Measurements from ENCODE around the gene CHRM1. TPM values are rescaled to one million over a fixed set of nuclear protein-coding genes. Genes with fewer than 3 reads are reported as not detected.

CHRM1 gene
- total RNA-seq, 2 donors from 2014 or later: 38.1 to 107 TPM

- no peaks in the 10 kb centered on the region for H3K9me3 ChIP-seq
- H3K27ac ChIP-seq: no peak overlapping the region
- no peaks in the 10 kb centered on the region for H3K36me3 ChIP-seq
- no peak for TF ChIP-seq POLR2AphosphoS5 (IDR thresholded peaks at IDR 0.05)
- TF ChIP-seq POLR2A (IDR thresholded peaks at IDR 0.05): no peak
- TF ChIP-seq CTCF (IDR thresholded peaks at IDR 0.05): no peak
- H3K27me3 ChIP-seq (replicated peaks; ENCODE audit: insufficient read depth): no peaks in the 10 kb centered on the region
- peaks cover 15% of the 10 kb centered on the region for H3K4me1 ChIP-seq (replicated peaks)
- intact Hi-C loops (cut with DNase I): no loop called here
- DNase-seq (ENCODE audit: low spot score): no peak
- 79% methylated on average over 14 of the region's 14 CpGs for WGBS
- H3K4me3 ChIP-seq: no peak overlapping the region
Measured at GRCh38 chr11:62911137-62912130, 9.7 kb downstream of the CHRM1 start.

GRCh38 chr11:62910141-62910882 lies 10.9 kb downstream of the CHRM1 start:
- Histone ChIP-seq H3K36me3 (no peaks in the 10 kb centered on the region), H3K27ac (peak overlapping the region; percentile 81 to 83), H3K4me1 (replicated peaks) (peaks cover 15% of the 10 kb centered on the region), H3K9me3 (no peaks in the 10 kb centered on the region), H3K4me3 (no peak overlapping the region), H3K27me3 (replicated peaks; ENCODE audit: insufficient read depth) (no peaks in the 10 kb centered on the region)
- intact Hi-C loops (cut with DNase I): no loop called here
- no peak for DNase-seq (ENCODE audit: low spot score)
- 90% methylated on average over 27 of the region's 27 CpGs for WGBS
- TF ChIP-seq CTCF (IDR thresholded peaks at IDR 0.05) (no peak), POLR2A (IDR thresholded peaks at IDR 0.05) (no peak), POLR2AphosphoS5 (IDR thresholded peaks at IDR 0.05) (no peak)

- Histone ChIP-seq H3K4me1 (replicated peaks) (peaks cover 15% of the 10 kb centered on the region), H3K36me3 (no peaks in the 10 kb centered on the region), H3K27ac (peak overlapping the region; percentile 81 to 83), H3K9me3 (no peaks in the 10 kb centered on the region), H3K27me3 (replicated peaks; ENCODE audit: insufficient read depth) (no peaks in the 10 kb centered on the region), H3K4me3 (no peak overlapping the region)
- TF ChIP-seq CTCF (IDR thresholded peaks at IDR 0.05) (peak; percentile 49 to 94 (median 74)), POLR2A (IDR thresholded peaks at IDR 0.05) (no peak), POLR2AphosphoS5 (IDR thresholded peaks at IDR 0.05) (peak; percentile 91)
- 42% methylated on average over 24 of the region's 24 CpGs for WGBS
- intact Hi-C loops (cut with DNase I): loop anchor here (1.0 kb wide), 1 partner anchor 114 kb away; no protein-coding TSS in a partner anchor
- peak; percentile 97 for DNase-seq (ENCODE audit: low spot score)
Measured at GRCh38 chr11:62909107-62909894, 11.9 kb downstream of the CHRM1 start.

- intact Hi-C loops (cut with DNase I): loop anchor here (1.0 kb wide), 1 partner anchor 115 kb away; no protein-coding TSS in a partner anchor
- no peaks in the 10 kb centered on the region for H3K27me3 ChIP-seq (replicated peaks; ENCODE audit: insufficient read depth)
- H3K4me3 ChIP-seq: no peak overlapping the region
- peaks cover 15% of the 10 kb centered on the region for H3K4me1 ChIP-seq (replicated peaks)
- TF ChIP-seq CTCF (IDR thresholded peaks at IDR 0.05): no peak
- no peak for TF ChIP-seq POLR2AphosphoS5 (IDR thresholded peaks at IDR 0.05)
- TF ChIP-seq POLR2A (IDR thresholded peaks at IDR 0.05): no peak
- 37% methylated on average over 9 of the region's 9 CpGs for WGBS
- peak; percentile 55 for DNase-seq (ENCODE audit: low spot score)
- no peaks in the 10 kb centered on the region for H3K36me3 ChIP-seq
- no peaks in the 10 kb centered on the region for H3K9me3 ChIP-seq
- H3K27ac ChIP-seq: peak overlapping the region; percentile 81 to 83
Measured at GRCh38 chr11:62908468-62909072, 12.6 kb downstream of the CHRM1 start.
